ENCODE measurements around the gene IL18BP. TPM values are rescaled to one million over a fixed set of nuclear protein-coding genes. Genes with fewer than 3 reads are reported as not detected.

Gene IL18BP
- total RNA-seq, 2 experiments from 2014 or later: 7.8 to 8.2 TPM

DNA sequence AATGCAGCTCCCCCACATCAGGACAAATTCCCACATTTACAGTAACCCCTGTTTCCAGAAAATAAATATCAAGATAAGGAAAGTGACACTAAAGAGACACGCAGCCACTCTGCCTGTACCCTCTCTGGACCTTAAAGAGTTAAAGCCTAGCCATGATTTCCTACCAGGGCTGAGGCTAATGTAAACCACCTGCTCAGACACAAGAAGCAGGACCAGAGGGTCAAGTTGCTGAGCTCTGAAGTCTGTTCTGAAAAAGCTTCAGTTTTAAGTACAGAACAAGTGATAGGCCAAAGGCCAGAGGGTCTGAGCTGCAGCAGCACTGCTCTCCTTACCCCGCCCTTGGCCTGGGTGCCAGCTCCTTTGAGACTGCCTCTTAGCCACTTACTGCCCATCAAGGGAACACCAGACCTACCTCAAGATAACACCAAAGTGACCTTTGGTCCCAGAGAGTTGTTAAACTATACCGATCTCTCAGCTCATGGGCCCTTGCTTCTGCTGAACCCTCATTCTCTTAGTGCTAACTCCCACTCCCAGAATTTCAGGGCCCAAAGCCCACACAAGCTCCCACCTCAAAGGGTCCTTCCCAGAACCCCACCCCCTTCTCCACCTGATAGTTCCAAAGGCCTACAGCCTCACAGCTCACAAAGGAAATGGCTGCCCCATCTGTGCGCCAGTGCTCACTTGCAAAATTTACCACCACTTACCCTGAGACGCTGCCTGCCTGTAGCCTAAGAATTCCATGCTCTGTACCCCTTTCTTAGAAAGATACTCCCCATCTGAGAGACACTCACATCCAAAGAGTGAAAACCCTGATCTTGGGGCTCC, 40.5 kb downstream of the IL18BP start:
- DNase-seq (peak; percentile 17), ATAC-seq (no peak)
- TF ChIP-seq, protein P1, sequence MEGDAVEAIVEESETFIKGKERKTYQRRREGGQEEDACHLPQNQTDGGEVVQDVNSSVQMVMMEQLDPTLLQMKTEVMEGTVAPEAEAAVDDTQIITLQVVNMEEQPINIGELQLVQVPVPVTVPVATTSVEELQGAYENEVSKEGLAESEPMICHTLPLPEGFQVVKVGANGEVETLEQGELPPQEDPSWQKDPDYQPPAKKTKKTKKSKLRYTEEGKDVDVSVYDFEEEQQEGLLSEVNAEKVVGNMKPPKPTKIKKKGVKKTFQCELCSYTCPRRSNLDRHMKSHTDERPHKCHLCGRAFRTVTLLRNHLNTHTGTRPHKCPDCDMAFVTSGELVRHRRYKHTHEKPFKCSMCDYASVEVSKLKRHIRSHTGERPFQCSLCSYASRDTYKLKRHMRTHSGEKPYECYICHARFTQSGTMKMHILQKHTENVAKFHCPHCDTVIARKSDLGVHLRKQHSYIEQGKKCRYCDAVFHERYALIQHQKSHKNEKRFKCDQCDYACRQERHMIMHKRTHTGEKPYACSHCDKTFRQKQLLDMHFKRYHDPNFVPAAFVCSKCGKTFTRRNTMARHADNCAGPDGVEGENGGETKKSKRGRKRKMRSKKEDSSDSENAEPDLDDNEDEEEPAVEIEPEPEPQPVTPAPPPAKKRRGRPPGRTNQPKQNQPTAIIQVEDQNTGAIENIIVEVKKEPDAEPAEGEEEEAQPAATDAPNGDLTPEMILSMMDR (IDR thresholded peaks at IDR 0.05): no peak
- Mint-ChIP-seq H3K27ac (no peak overlapping the region), H3K4me3 (no peak overlapping the region), H3K4me1 (ENCODE audit: low read depth) (peaks cover 35% of the 10 kb centered on the region), H3K36me3 (ENCODE audit: low read depth) (peaks cover 23% of the 10 kb centered on the region), H3K9me3 (no peaks in the 10 kb centered on the region), H3K27me3 (no peaks in the 10 kb centered on the region)
- intact Hi-C loops (cut with micrococcal nuclease): no loop called here
- ChIA-PET POLR2A (interaction anchor here (0.5 to 4.0 kb wide), 12 partner anchors 10 to 686 kb away, joined by 3 to 33 read pairs (median 4); partner anchors contain the start of genes LRRC51 and NUMA1), CTCF (interaction anchor here (1.0 to 4.4 kb wide), 11 partner anchors 9 to 396 kb away, joined by 3 to 54 read pairs (median 5); no protein-coding TSS in a partner anchor)

DNA sequence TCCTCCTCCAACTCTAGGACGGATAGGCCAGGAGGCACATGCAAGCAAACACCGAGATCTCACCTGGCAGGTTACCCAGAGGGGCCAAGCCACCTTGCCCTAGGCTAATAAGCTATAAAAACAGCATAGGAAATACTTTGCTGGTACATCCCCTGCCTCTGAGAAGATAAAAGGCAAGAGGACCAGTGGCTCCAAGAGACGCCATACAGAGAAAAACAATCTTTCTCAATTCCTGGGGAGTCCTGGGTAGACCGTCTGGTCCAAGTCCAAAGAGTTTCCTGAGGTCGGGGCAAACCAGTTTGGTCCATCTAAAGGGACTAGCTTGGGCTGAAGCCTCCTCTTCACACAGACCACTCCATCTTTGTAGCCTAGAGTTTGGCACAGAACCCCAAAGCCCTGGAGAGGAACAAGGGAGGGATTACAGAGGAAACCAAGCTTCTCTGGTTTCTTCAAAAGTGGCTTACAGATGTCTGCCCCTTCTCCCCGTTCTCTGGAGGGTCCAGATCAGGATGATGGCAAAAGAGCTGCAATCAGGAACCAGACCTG, 41.2 kb downstream of the IL18BP start:
- Mint-ChIP-seq H3K4me3 (no peak overlapping the region), H3K4me1 (ENCODE audit: low read depth) (peaks cover 36% of the 10 kb centered on the region), H3K36me3 (ENCODE audit: low read depth) (peaks cover 20% of the 10 kb centered on the region), H3K9me3 (no peaks in the 10 kb centered on the region), H3K27me3 (no peaks in the 10 kb centered on the region), H3K27ac (no peak overlapping the region)
- TF ChIP-seq, protein P1 (IDR thresholded peaks at IDR 0.05): no peak
- POLR2A ChIA-PET: interaction anchor here (0.6 to 4.0 kb wide), 16 partner anchors 10 to 116 kb away, joined by 3 to 33 read pairs (median 4); partner anchors contain the start of genes LRRC51, NUMA1 and XNDC1N
- DNase-seq (no peak), ATAC-seq (no peak)
- intact Hi-C loops (cut with micrococcal nuclease): loop anchor here (5.0 kb wide), 1 partner anchor 42 kb away; the partner anchor contains the start of genes LRRC51 and NUMA1
- CTCF ChIA-PET: interaction anchor here (0.7 to 4.4 kb wide), 14 partner anchors 10 to 395 kb away, joined by 3 to 54 read pairs (median 4); no protein-coding TSS in a partner anchor

DNA sequence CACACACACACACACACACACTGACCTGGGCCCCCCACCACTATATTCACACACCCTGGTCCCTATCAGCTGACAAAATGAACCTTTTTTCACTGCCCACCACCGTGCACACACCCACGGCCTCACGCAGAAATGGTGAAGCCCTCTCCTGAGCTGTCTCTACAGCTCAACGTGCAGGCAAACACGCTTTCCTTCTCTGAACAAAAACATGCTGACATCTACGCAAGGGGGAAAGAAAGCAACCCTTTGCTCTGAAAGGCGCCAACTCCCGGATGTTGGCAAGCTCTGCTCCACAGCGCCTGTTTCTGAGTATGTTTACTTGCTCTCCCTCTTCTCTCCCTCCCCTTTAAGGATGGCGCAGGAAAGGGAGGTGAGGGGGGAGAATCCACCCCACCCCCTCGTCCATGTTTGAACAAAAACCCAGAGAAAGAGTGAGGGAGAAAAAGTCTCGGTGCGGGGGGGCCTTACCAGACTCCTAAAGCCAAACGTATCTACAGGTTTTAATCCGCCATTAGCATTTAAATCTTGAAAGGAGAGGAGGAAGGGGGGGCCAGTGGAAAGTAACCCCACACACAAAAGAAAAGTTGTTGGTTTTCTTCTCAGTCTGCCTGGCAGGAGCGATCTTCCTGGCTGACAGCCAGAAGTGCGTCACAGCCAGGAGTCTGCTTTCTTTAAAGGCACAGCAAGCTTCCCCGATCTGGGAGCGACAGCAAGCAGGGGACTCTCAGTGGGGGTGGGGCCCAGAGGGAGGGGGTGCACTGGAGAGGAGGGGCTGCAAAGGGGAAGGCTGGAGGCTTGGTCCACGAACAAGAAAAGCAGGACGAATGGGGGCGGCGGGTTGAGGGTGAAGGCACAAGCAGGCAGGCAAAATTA, 42.0 kb downstream of the IL18BP start:
- Mint-ChIP-seq H3K4me3 (no peak overlapping the region), H3K27me3 (no peaks in the 10 kb centered on the region), H3K27ac (no peak overlapping the region), H3K4me1 (ENCODE audit: low read depth) (peaks cover 34% of the 10 kb centered on the region), H3K9me3 (no peaks in the 10 kb centered on the region), H3K36me3 (ENCODE audit: low read depth) (peaks cover 14% of the 10 kb centered on the region)
- ChIA-PET POLR2A (interaction anchor here (0.7 to 4.0 kb wide), 15 partner anchors 9 to 113 kb away, joined by 3 to 33 read pairs (median 5); partner anchors contain the start of genes LRRC51, NUMA1 and XNDC1N), CTCF (interaction anchor here (0.7 to 4.4 kb wide), 11 partner anchors 11 to 142 kb away, joined by 3 to 54 read pairs (median 4); no protein-coding TSS in a partner anchor)
- ATAC-seq (peak; percentile 72), DNase-seq (peak; percentile 79)
- TF ChIP-seq, protein P1 (IDR thresholded peaks at IDR 0.05): no peak
- intact Hi-C loops (cut with micrococcal nuclease): loop anchor here (5.0 kb wide), 1 partner anchor 42 kb away; the partner anchor contains the start of genes LRRC51 and NUMA1

DNA sequence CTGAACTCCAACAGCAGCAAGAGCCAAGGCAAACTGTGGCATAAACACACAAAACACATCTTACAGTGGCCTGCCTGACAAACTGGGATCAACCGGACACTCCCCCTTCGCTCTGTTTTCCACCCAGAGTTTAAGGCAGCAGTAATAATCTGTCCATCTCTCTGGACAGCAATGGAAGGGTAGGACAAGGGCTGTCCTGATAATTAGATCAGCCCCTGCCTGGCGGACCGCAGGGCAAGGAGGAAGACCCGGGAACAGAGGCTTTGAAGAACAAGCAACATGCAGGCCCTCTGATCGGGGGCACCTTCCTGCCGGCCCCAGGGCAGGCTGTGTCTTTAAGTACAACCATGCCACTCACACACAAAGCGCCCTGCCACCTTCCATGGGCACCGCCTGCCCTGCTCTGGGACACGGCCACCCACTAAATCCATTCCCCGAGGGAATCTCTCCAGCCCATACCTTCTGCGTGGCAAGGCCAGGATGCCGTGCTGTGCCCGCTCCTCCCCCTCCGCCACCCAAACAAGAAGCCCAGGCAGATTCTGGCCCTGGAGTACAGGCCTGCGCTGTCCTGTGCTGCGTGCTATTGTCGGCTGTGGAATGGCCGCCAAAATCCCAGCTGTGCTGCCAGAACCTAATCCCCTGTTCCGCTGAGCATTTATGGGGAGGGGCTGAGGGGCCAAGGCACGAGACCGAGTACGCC, 42.8 kb downstream of the IL18BP start:
- Mint-ChIP-seq H3K4me1 (ENCODE audit: low read depth) (peaks cover 27% of the 10 kb centered on the region), H3K27me3 (no peaks in the 10 kb centered on the region), H3K4me3 (no peak overlapping the region), H3K9me3 (no peaks in the 10 kb centered on the region), H3K36me3 (ENCODE audit: low read depth) (peaks cover 9% of the 10 kb centered on the region), H3K27ac (no peak overlapping the region)
- DNase-seq: peak; percentile 55
- POLR2A ChIA-PET: interaction anchor here (0.8 to 4.0 kb wide), 4 partner anchors 12 to 71 kb away, joined by 3 to 33 read pairs (median 4); partner anchors contain the start of gene ANAPC15
- TF ChIP-seq, protein P1 (IDR thresholded peaks at IDR 0.05): no peak
- ATAC-seq: peak; percentile 38
- CTCF ChIA-PET: interaction anchor here (1.2 to 4.4 kb wide), 5 partner anchors 9 to 102 kb away, joined by 3 to 54 read pairs (median 5); no protein-coding TSS in a partner anchor
- intact Hi-C loops (cut with micrococcal nuclease): loop anchor here (5.0 kb wide), 1 partner anchor 41 kb away; the partner anchor contains the start of genes LRRC51 and NUMA1

Data from activated CD8-positive, alpha-beta T cell treated with anti-CD3 and anti-CD28 coated beads for 36 hours (primary cell).